Suprapubic skin (tissue), 4 donors: Measurements from ENCODE around the gene BGN. TPM values are rescaled to one million over a fixed set of nuclear protein-coding genes. Genes with fewer than 3 reads are reported as not detected.

Experiments used
- DNase-seq, 2 donors: peaks; one replicate each; pipeline ENCODE4 v3.0.0-alpha.2; 2019; ENCODE audit warnings: low spot score in 2 of 2
- H3K27ac ChIP-seq: fragments of 200-600 bp; sonication (generic); one replicate; pipeline ENCODE4 v1.5.1; 2019
- H3K27me3 ChIP-seq: fragments of 200-600 bp; sonication (generic); one replicate; pipeline ENCODE4 v1.5.1; 2019
- H3K36me3 ChIP-seq: fragments of 200-600 bp; sonication (generic); one replicate; pipeline ENCODE4 v1.5.1; 2019
- H3K4me1 ChIP-seq: fragments of 200-600 bp; sonication (generic); one replicate; pipeline ENCODE4 v1.5.1; 2019
- H3K4me3 ChIP-seq: fragments of 200-600 bp; sonication (generic); one replicate; pipeline ENCODE4 v1.5.1; 2019; ENCODE audit warnings: mild to moderate bottlenecking
- H3K9me3 ChIP-seq: fragments of 200-600 bp; sonication (generic); one replicate; pipeline ENCODE4 v1.5.1; 2019
- CTCF ChIP-seq, 2 donors: fragments of 200-600 bp in 1 of 2; fragments of 450-650 bp in 1 of 2; sonication (generic) in 1 of 2; IDR thresholded peaks; one replicate each; pipeline ENCODE4 v1.5.1; 2016 to 2019; ENCODE audit warnings: antibody characterized with exemption in 2 of 2, mild to moderate bottlenecking in 1 of 2, moderate library complexity in 1 of 2
- EP300 ChIP-seq: sonication (generic); formaldehyde crosslinking; IDR thresholded peaks from one replicate; pipeline ENCODE4 v1.6.1; 2017; ENCODE audit warnings: antibody characterized with exemption
- POLR2A ChIP-seq, 2 donors: fragments of 450-650 bp; IDR thresholded peaks; one replicate each; pipeline ENCODE4 v1.6.1; 2017; ENCODE audit warnings: antibody characterized with exemption in 2 of 2, mild to moderate bottlenecking in 2 of 2, moderate library complexity in 2 of 2
- POLR2AphosphoS5 ChIP-seq, 3 donors: sonication (generic); formaldehyde crosslinking; IDR thresholded peaks; one replicate each; pipeline ENCODE4 v1.6.1; 2017; ENCODE audit warnings: antibody characterized with exemption in 3 of 3
- WGBS: methylation state at CpG from one replicate; pipeline ENCODE4 v1.1.5; 2018; 5-methylcytosine and 5-hydroxymethylcytosine counted together
- total RNA-seq, 4 donors: library from RNA; depleted of rRNA; stranded (reverse); fragments of >200 nt; gene quantifications; one replicate each; pipeline ENCODE4 v1.1.0, GENCODE V29; 2016

The BGN gene
- total RNA-seq, 4 donors from 2014 or later: 24.9 to 108 (median 67.3) TPM

- Histone ChIP-seq H3K9me3 (no peaks in the 10 kb centered on the region), H3K27me3 (peaks cover 20% of the 10 kb centered on the region), H3K4me1 (peaks cover 3% of the 10 kb centered on the region), H3K4me3 (no peak overlapping the region), H3K36me3 (no peaks in the 10 kb centered on the region), H3K27ac (no peak overlapping the region)
- no CpG with 5 or more reads among the region's 10 CpGs for WGBS
- TF ChIP-seq POLR2AphosphoS5 (IDR thresholded peaks at IDR 0.05) (no peak), CTCF (IDR thresholded peaks at IDR 0.05) (no peak), EP300 (no peak), POLR2A (IDR thresholded peaks at IDR 0.05) (no peak)
- DNase-seq: no peak
Observed at GRCh38 chrX:153526801-153527200, 32.0 kb downstream of the BGN start.

GRCh38 chrX:153527208-153527607, 32.4 kb downstream of the BGN start:
- peaks cover 3% of the 10 kb centered on the region for H3K4me1 ChIP-seq
- TF ChIP-seq CTCF (IDR thresholded peaks at IDR 0.05): no peak
- no peak for TF ChIP-seq EP300
- TF ChIP-seq POLR2AphosphoS5 (IDR thresholded peaks at IDR 0.05): no peak
- TF ChIP-seq POLR2A (IDR thresholded peaks at IDR 0.05): no peak
- DNase-seq: no peak
- H3K27ac ChIP-seq: no peak overlapping the region
- H3K36me3 ChIP-seq: no peaks in the 10 kb centered on the region
- 64% methylated on average over 15 of the region's 15 CpGs for WGBS
- no peak overlapping the region for H3K4me3 ChIP-seq
- peaks cover 19% of the 10 kb centered on the region for H3K27me3 ChIP-seq
- no peaks in the 10 kb centered on the region for H3K9me3 ChIP-seq

GRCh38 chrX:153530411-153531129, 35.8 kb downstream of the BGN start:
- Histone ChIP-seq H3K4me3 (no peak overlapping the region), H3K27ac (no peak overlapping the region), H3K4me1 (peaks cover 3% of the 10 kb centered on the region), H3K9me3 (no peaks in the 10 kb centered on the region), H3K36me3 (no peaks in the 10 kb centered on the region), H3K27me3 (peaks cover 9% of the 10 kb centered on the region)
- 65% methylated on average over 16 of the region's 20 CpGs for WGBS
- TF ChIP-seq POLR2AphosphoS5 (IDR thresholded peaks at IDR 0.05) (no peak), CTCF (IDR thresholded peaks at IDR 0.05) (no peak), EP300 (no peak), POLR2A (IDR thresholded peaks at IDR 0.05) (no peak)
- no peak for DNase-seq

- H3K27me3 ChIP-seq: peaks cover under 1% of the 10 kb centered on the region
- no peak for DNase-seq
- no peak overlapping the region for H3K27ac ChIP-seq
- WGBS: 83% methylated on average over 15 of the region's 15 CpGs
- H3K4me1 ChIP-seq: no peaks in the 10 kb centered on the region
- H3K36me3 ChIP-seq: no peaks in the 10 kb centered on the region
- H3K4me3 ChIP-seq: no peak overlapping the region
- TF ChIP-seq POLR2AphosphoS5 (IDR thresholded peaks at IDR 0.05): no peak
- no peaks in the 10 kb centered on the region for H3K9me3 ChIP-seq
Observed at GRCh38 chrX:153533091-153533490, 38.3 kb downstream of the BGN start.

GRCh38 chrX:153537080-153537479, 42.3 kb downstream of the BGN start:
- WGBS: 64% methylated on average over 9 of the region's 11 CpGs
- Histone ChIP-seq H3K4me3 (no peak overlapping the region), H3K27ac (no peak overlapping the region), H3K4me1 (no peaks in the 10 kb centered on the region), H3K9me3 (no peaks in the 10 kb centered on the region), H3K36me3 (no peaks in the 10 kb centered on the region), H3K27me3 (peaks cover 6% of the 10 kb centered on the region)
- no peak for TF ChIP-seq EP300
- TF ChIP-seq CTCF (IDR thresholded peaks at IDR 0.05): no peak
- TF ChIP-seq POLR2A (IDR thresholded peaks at IDR 0.05): no peak
- no peak for TF ChIP-seq POLR2AphosphoS5 (IDR thresholded peaks at IDR 0.05)
- no peak for DNase-seq
